ENCODE data around the gene GFOD2.
A peak's percentile ranks its signal among the peaks of the same experiment; 100 is the strongest.

The GFOD2 gene

DNA sequence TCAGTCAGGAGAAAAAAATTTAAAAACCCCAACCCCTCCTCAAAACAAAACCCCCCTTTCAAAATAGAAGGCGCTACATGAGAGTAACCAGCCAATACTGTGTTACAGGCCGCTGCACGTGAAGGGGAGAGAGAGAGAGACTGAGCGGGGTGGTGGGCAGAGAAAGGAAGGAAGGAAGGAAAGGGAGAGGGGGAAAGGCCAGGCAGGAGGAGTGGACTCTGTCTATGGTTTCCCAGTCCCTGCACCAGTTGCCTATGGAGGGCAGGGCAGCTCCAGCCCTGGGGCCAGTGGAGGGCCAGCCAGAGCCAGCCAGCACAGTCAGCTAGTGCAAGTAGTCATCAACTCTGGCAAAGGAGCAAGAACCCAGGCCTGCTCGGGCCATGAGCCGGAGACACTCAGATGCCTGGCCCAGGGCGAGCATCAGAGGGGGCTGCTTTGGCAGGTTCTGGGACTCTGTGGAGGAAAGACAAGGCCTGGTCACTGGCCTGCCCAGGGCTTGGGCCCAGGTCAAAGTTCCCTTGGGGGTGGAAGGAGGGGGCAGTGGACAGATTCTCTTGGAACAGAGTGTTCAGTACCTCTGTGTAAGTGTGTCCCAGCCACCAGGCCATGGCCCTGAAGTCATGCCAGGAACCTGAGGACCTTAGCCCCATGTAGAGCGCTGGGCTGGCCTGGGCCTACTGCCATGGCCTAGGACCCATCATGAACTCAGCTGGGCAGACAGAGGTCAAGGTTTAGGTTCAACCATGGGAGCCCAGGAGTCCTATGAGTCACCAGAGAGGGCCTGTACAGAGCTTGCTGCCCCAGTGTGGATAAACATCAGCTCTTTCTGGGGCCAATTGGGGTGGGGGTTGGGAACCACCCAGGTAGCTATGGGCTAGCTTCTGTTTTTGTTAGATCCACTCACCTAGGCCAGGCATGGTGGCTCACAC lies 7.3 kb upstream of the GFOD2 start:
- H3K27ac ChIP-seq (ENCODE audit: extremely low read depth, low read depth, low read length) = no peak overlapping the region
- peaks cover 0 to 79% of the 10 kb centered on the region in 2 experiments; a peak in 1 of 3 replicates for H3K36me3 ChIP-seq (ENCODE audit: control insufficient read depth in 2 of 2, insufficient read depth in 1 of 2, low read length in 2 of 2)
- H3K4me1 ChIP-seq (ENCODE audit: control insufficient read depth, insufficient read depth, low read length) = no peaks in the 10 kb centered on the region
- no peak overlapping the region for H3K4me3 ChIP-seq (ENCODE audit: low read depth, low read length)
- H3K9me3 ChIP-seq (ENCODE audit: control insufficient read depth, insufficient read depth, low read depth, low read length) = no peaks in the 10 kb centered on the region
- peak; percentile 35; the same call in 1 of the 2 replicates for TF ChIP-seq MYNN (tag by site-specific recombination; IDR thresholded peaks at IDR 0.05; ENCODE audit: borderline replicate concordance)
- TF ChIP-seq PRDM1 (tag by site-specific recombination; IDR thresholded peaks at IDR 0.05) = peak; percentile 44
- TF ChIP-seq ZNF24 (tag by site-specific recombination; IDR thresholded peaks at IDR 0.05) = no peak
- CTCF ChIA-PET = interaction anchor here (0.6 to 0.7 kb wide), 3 partner anchors 90 to 266 kb away, joined by 3 to 6 read pairs (median 4); no protein-coding TSS in a partner anchor
- POLR2A ChIA-PET = no interaction called here

DNA sequence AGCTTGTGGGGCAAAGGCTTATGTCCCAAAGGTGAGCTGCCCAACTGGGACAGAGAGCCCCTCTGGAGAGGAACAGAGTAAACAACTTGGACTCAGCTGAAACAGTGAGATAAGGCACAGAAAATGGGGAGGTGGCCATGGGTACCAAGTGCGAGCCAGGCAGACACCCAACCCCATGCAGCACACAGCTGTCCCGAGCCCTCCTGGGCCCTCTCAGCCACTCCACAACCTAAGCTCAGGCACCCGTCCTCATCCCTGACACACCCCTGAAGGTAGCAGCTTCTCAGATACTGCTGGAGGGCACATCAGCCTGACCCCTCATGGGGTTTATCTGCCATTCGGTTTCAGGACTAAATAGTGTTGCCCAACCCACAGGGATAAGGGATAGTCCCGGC lies 4.8 kb upstream of the GFOD2 start:
- Histone ChIP-seq H3K27ac (ENCODE audit: extremely low read depth, low read depth, low read length) (no peak overlapping the region), H3K36me3 (ENCODE audit: control insufficient read depth in 2 of 2, insufficient read depth in 1 of 2, low read length in 2 of 2) (peaks cover 0 to 54% of the 10 kb centered on the region in 2 experiments; a peak in 1 of 3 replicates), H3K4me3 (ENCODE audit: low read depth, low read length) (no peak overlapping the region), H3K4me1 (ENCODE audit: control insufficient read depth, insufficient read depth, low read length) (no peaks in the 10 kb centered on the region; the same call in 1 of the 2 replicates), H3K9me3 (ENCODE audit: control insufficient read depth, insufficient read depth, low read depth, low read length) (no peaks in the 10 kb centered on the region)
- CTCF ChIA-PET = no interaction called here
- POLR2A ChIA-PET = no interaction called here
- TF ChIP-seq ZNF16 (tag by site-specific recombination; IDR thresholded peaks at IDR 0.05; ENCODE audit: low read depth) = no peak
- TF ChIP-seq, protein P1, sequence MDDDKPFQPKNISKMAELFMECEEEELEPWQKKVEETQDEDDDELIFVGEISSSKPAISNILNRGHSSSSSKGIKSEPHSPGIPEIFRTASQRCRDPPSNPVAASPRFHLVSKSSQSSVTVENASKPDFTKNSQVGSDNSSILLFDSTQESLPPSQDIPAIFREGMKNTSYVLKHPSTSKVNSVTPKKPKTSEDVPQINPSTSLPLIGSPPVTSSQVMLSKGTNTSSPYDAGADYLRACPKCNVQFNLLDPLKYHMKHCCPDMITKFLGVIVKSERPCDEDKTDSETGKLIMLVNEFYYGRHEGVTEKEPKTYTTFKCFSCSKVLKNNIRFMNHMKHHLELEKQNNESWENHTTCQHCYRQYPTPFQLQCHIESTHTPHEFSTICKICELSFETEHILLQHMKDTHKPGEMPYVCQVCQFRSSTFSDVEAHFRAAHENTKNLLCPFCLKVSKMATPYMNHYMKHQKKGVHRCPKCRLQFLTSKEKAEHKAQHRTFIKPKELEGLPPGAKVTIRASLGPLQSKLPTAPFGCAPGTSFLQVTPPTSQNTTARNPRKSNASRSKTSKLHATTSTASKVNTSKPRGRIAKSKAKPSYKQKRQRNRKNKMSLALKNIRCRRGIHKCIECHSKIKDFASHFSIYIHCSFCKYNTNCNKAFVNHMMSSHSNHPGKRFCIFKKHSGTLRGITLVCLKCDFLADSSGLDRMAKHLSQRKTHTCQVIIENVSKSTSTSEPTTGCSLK (tag by site-specific recombination; IDR thresholded peaks at IDR 0.05) = no peak
- TF ChIP-seq KLF10 (tag by site-specific recombination; IDR thresholded peaks at IDR 0.05) = no peak
- TF ChIP-seq, protein P2, sequence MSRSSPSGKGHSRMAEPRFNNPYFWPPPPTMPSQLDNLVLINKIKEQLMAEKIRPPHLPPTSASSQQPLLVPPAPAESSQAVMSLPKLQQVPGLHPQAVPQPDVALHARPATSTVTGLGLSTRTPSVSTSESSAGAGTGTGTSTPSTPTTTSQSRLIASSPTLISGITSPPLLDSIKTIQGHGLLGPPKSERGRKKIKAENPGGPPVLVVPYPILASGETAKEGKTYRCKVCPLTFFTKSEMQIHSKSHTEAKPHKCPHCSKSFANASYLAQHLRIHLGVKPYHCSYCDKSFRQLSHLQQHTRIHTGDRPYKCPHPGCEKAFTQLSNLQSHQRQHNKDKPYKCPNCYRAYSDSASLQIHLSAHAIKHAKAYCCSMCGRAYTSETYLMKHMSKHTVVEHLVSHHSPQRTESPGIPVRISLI (tag by site-specific recombination; IDR thresholded peaks at IDR 0.05) = no peak
- no peak for TF ChIP-seq ZNF37A (tag by site-specific recombination; IDR thresholded peaks at IDR 0.05)
- TF ChIP-seq, protein P3, sequence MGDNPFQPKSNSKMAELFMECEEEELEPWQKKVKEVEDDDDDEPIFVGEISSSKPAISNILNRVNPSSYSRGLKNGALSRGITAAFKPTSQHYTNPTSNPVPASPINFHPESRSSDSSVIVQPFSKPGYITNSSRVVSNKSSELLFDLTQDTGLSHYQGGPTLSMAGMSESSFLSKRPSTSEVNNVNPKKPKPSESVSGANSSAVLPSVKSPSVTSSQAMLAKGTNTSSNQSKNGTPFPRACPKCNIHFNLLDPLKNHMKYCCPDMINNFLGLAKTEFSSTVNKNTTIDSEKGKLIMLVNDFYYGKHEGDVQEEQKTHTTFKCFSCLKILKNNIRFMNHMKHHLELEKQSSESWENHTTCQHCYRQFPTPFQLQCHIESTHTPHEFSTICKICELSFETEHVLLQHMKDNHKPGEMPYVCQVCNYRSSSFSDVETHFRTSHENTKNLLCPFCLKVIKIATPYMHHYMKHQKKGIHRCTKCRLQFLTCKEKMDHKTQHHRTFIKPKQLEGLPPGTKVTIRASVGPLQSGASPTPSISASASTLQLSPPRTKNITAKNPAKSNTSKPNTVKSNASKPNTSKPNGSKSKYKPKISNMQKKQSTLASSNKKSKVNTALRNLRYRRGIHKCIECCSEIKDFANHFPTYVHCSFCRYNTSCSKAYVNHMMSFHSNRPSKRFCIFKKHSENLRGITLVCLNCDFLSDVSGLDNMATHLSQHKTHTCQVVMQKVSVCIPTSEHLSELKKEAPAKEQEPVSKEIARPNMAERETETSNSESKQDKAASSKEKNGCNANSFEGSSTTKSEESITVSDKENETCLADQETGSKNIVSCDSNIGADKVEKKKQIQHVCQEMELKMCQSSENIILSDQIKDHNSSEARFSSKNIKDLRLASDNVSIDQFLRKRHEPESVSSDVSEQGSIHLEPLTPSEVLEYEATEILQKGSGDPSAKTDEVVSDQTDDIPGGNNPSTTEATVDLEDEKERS (tag by site-specific recombination; IDR thresholded peaks at IDR 0.05) = no peak
- TF ChIP-seq YY1 (tag by site-specific recombination; IDR thresholded peaks at IDR 0.05) = no peak
- TF ChIP-seq, protein P4, sequence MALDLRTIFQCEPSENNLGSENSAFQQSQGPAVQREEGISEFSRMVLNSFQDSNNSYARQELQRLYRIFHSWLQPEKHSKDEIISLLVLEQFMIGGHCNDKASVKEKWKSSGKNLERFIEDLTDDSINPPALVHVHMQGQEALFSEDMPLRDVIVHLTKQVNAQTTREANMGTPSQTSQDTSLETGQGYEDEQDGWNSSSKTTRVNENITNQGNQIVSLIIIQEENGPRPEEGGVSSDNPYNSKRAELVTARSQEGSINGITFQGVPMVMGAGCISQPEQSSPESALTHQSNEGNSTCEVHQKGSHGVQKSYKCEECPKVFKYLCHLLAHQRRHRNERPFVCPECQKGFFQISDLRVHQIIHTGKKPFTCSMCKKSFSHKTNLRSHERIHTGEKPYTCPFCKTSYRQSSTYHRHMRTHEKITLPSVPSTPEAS (tag by site-specific recombination; IDR thresholded peaks at IDR 0.05) = no peak
- TF ChIP-seq, protein P5, sequence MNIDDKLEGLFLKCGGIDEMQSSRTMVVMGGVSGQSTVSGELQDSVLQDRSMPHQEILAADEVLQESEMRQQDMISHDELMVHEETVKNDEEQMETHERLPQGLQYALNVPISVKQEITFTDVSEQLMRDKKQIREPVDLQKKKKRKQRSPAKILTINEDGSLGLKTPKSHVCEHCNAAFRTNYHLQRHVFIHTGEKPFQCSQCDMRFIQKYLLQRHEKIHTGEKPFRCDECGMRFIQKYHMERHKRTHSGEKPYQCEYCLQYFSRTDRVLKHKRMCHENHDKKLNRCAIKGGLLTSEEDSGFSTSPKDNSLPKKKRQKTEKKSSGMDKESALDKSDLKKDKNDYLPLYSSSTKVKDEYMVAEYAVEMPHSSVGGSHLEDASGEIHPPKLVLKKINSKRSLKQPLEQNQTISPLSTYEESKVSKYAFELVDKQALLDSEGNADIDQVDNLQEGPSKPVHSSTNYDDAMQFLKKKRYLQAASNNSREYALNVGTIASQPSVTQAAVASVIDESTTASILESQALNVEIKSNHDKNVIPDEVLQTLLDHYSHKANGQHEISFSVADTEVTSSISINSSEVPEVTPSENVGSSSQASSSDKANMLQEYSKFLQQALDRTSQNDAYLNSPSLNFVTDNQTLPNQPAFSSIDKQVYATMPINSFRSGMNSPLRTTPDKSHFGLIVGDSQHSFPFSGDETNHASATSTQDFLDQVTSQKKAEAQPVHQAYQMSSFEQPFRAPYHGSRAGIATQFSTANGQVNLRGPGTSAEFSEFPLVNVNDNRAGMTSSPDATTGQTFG (tag by site-specific recombination; IDR thresholded peaks at IDR 0.05; ENCODE audit: borderline replicate concordance) = no peak
- no peak for TF ChIP-seq ZNF2 (tag by site-specific recombination; IDR thresholded peaks at IDR 0.05)
- TF ChIP-seq ZNF791 (tag by site-specific recombination; IDR thresholded peaks at IDR 0.05) = no peak
- TF ChIP-seq, protein P6, sequence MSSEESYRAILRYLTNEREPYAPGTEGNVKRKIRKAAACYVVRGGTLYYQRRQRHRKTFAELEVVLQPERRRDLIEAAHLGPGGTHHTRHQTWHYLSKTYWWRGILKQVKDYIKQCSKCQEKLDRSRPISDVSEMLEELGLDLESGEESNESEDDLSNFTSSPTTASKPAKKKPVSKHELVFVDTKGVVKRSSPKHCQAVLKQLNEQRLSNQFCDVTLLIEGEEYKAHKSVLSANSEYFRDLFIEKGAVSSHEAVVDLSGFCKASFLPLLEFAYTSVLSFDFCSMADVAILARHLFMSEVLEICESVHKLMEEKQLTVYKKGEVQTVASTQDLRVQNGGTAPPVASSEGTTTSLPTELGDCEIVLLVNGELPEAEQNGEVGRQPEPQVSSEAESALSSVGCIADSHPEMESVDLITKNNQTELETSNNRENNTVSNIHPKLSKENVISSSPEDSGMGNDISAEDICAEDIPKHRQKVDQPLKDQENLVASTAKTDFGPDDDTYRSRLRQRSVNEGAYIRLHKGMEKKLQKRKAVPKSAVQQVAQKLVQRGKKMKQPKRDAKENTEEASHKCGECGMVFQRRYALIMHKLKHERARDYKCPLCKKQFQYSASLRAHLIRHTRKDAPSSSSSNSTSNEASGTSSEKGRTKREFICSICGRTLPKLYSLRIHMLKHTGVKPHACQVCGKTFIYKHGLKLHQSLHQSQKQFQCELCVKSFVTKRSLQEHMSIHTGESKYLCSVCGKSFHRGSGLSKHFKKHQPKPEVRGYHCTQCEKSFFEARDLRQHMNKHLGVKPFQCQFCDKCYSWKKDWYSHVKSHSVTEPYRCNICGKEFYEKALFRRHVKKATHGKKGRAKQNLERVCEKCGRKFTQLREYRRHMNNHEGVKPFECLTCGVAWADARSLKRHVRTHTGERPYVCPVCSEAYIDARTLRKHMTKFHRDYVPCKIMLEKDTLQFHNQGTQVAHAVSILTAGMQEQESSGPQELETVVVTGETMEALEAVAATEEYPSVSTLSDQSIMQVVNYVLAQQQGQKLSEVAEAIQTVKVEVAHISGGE (tag by site-specific recombination; conservative IDR thresholded peaks at IDR 0.05; ENCODE audit: low read depth) = no peak
- no peak for TF ChIP-seq ZNF202 (tag by site-specific recombination; IDR thresholded peaks at IDR 0.05; ENCODE audit: borderline replicate concordance)
- TF ChIP-seq ZNF623 (tag by site-specific recombination; IDR thresholded peaks at IDR 0.05) = no peak

Measured in HEK293 (cell line).